Measurements from ENCODE around the gene POLR1D. TPM values are rescaled to one million over a fixed set of nuclear protein-coding genes. Genes with fewer than 3 reads are reported as not detected.

Gene POLR1D
- total RNA-seq, 1 donor from 2014 or later, result 85.1 TPM

DNA sequence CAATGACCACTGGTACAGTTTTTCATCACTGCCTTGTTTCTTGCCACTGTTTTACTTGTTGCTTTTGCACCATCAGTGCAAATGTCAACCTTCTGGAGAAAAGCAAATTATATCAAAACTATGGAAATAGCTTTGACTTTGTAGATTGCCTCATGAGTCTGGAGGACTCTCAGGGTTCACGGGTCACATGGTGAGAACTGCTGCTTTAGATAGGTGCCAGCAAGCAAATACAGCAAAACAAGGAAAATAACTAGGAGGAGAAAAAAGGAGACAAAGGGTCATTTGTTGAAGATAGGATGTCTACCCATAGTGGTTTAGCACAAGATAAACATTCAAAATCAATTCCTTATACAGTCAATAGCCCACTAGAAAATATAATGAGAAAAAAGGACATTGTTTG, 33.1 kb downstream of the POLR1D start:
- Mint-ChIP-seq H3K4me1 (ENCODE audit: low read depth, unreplicated experiment) (peaks cover 2% of the 10 kb centered on the region), H3K27me3 (ENCODE audit: unreplicated experiment) (no peaks in the 10 kb centered on the region), H3K36me3 (ENCODE audit: unreplicated experiment) (peaks cover 12% of the 10 kb centered on the region), H3K9me3 (ENCODE audit: unreplicated experiment) (no peaks in the 10 kb centered on the region), H3K27ac (ENCODE audit: unreplicated experiment) (no peak overlapping the region), H3K4me3 (ENCODE audit: unreplicated experiment) (no peak overlapping the region)
- TF ChIP-seq, protein P1, sequence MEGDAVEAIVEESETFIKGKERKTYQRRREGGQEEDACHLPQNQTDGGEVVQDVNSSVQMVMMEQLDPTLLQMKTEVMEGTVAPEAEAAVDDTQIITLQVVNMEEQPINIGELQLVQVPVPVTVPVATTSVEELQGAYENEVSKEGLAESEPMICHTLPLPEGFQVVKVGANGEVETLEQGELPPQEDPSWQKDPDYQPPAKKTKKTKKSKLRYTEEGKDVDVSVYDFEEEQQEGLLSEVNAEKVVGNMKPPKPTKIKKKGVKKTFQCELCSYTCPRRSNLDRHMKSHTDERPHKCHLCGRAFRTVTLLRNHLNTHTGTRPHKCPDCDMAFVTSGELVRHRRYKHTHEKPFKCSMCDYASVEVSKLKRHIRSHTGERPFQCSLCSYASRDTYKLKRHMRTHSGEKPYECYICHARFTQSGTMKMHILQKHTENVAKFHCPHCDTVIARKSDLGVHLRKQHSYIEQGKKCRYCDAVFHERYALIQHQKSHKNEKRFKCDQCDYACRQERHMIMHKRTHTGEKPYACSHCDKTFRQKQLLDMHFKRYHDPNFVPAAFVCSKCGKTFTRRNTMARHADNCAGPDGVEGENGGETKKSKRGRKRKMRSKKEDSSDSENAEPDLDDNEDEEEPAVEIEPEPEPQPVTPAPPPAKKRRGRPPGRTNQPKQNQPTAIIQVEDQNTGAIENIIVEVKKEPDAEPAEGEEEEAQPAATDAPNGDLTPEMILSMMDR (IDR thresholded peaks at IDR 0.05; ENCODE audit: partially characterized antibody, unreplicated experiment), result no peak
- no peak for DNase-seq

DNA sequence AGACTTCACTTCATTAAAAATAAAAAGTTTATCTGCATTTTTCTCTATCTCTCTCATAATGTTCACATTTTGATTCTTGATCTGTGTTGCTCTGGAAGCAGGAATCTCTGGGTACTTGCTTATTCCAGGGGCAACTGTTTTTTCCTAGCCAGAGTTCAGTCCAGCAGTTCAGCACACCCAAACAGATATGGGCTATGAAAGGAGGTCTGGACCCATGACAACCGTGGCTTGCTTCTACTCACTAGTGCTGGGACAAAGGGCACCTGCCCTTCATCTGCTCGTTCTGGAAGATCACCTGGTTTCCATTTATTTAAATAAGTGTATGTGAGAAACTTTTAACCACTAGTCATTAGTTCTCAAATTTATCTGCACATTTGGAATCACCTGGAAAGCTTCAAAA, 36.0 kb downstream of the POLR1D start:
- Mint-ChIP-seq H3K27me3 (ENCODE audit: unreplicated experiment) (no peaks in the 10 kb centered on the region), H3K36me3 (ENCODE audit: unreplicated experiment) (no peaks in the 10 kb centered on the region), H3K27ac (ENCODE audit: unreplicated experiment) (no peak overlapping the region), H3K4me1 (ENCODE audit: low read depth, unreplicated experiment) (peaks cover 11% of the 10 kb centered on the region), H3K9me3 (ENCODE audit: unreplicated experiment) (no peaks in the 10 kb centered on the region), H3K4me3 (ENCODE audit: unreplicated experiment) (no peak overlapping the region)
- TF ChIP-seq, protein P1 (IDR thresholded peaks at IDR 0.05; ENCODE audit: partially characterized antibody, unreplicated experiment), result no peak
- no peak for DNase-seq

DNA sequence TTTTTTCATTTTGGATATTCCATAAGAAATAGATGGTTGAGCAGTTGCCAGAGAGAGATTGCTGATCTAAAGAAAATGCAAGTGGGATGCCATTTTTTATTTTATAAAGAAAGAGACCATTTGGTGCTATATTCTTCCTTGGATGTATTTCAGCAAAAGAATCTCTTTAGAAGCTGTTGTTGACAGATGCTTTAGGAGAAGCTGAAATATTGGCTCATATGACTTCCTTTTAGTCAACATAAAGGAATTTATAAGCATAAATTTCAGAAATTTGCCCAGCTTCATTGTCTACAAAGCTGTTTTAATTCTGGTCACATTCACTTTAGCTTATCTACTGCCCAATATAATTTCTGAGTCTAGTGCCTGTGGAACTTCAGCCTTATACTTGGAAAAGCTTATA, 36.9 kb downstream of the POLR1D start:
- TF ChIP-seq, protein P1 (IDR thresholded peaks at IDR 0.05; ENCODE audit: partially characterized antibody, unreplicated experiment), result no peak
- no peak overlapping the region for H3K4me3 Mint-ChIP-seq (ENCODE audit: unreplicated experiment)
- no peaks in the 10 kb centered on the region for H3K36me3 Mint-ChIP-seq (ENCODE audit: unreplicated experiment)

DNA sequence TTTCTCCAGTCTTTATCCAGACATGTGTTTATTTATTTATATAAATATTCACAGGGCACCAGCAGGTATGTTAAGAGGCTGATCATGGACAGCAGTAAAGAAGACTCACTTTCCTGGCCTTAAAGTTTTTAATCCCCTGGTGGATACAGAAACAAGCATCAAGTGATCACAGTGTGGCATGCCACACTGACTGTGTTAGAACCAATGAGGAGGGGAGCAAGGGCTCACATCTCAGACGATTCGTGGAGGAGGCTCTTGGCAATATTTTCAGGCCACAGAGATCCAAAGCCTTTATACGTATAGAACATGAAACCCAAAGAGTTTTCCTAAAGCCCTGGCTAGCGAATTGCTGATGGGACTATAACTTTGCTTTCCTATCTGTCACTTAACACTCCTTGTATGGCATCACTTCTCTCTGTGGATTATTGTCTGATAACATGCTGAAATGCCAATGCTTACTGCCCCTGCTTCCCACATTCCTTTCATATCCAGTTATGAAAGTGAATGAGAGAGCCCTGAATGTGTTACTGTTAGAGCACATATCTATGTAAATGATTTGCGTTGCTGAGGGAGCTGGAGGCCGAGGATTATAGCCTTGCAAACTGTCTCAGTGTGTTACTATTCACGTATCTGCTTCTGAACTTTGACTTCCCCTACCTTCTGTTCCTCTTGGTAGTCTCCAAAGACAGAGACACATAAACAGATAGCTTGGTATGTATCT, 37.6 kb downstream of the POLR1D start:
- Mint-ChIP-seq H3K9me3 (ENCODE audit: unreplicated experiment) (no peaks in the 10 kb centered on the region), H3K36me3 (ENCODE audit: unreplicated experiment) (no peaks in the 10 kb centered on the region), H3K27me3 (ENCODE audit: unreplicated experiment) (no peaks in the 10 kb centered on the region), H3K4me3 (ENCODE audit: unreplicated experiment) (no peak overlapping the region), H3K4me1 (ENCODE audit: low read depth, unreplicated experiment) (peaks cover 11% of the 10 kb centered on the region), H3K27ac (ENCODE audit: unreplicated experiment) (no peak overlapping the region)
- TF ChIP-seq, protein P1 (IDR thresholded peaks at IDR 0.05; ENCODE audit: partially characterized antibody, unreplicated experiment), result no peak
- DNase-seq, result no peak

More for the DNA sequence above, 36.9 kb downstream of the POLR1D start:
- DNase-seq, result no peak
- H3K4me1 Mint-ChIP-seq (ENCODE audit: low read depth, unreplicated experiment), result peaks cover 11% of the 10 kb centered on the region
- H3K9me3 Mint-ChIP-seq (ENCODE audit: unreplicated experiment), result no peaks in the 10 kb centered on the region
- no peaks in the 10 kb centered on the region for H3K27me3 Mint-ChIP-seq (ENCODE audit: unreplicated experiment)
- H3K27ac Mint-ChIP-seq (ENCODE audit: unreplicated experiment), result no peak overlapping the region

DNA sequence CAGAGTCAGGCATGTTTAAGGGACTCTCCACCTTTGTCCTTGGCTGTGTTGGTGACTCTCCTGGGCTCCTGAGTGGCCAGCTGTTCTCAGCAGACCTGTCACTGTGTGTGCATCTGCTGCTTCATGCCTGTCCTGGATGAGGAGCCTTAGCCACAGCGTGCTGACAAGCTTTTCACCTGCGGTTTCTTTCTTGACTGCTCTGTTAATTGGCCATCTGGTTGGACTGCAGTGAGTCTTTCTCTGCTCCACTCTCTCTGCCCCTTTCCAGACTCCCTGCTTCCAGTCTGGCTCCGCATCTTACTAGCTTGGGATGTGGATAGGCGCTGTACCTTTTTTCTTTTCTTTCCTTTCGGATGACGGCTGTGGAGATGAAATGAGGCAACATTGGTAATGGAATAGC, 38.8 kb downstream of the POLR1D start:
- peak; percentile 27 for DNase-seq
- Mint-ChIP-seq H3K4me3 (ENCODE audit: unreplicated experiment) (no peak overlapping the region), H3K4me1 (ENCODE audit: low read depth, unreplicated experiment) (peaks cover 11% of the 10 kb centered on the region), H3K9me3 (ENCODE audit: unreplicated experiment) (no peaks in the 10 kb centered on the region), H3K27ac (ENCODE audit: unreplicated experiment) (peak overlapping the region; percentile 69), H3K27me3 (ENCODE audit: unreplicated experiment) (no peaks in the 10 kb centered on the region), H3K36me3 (ENCODE audit: unreplicated experiment) (no peaks in the 10 kb centered on the region)
- TF ChIP-seq, protein P1 (IDR thresholded peaks at IDR 0.05; ENCODE audit: partially characterized antibody, unreplicated experiment), result no peak
